PC-3 (cell line): ENCODE measurements around the gene PI4K2A. TPM values are rescaled to one million over a fixed set of nuclear protein-coding genes. Genes with fewer than 3 reads are reported as not detected.
"Not testable (repeated sequence)": the region's sequence is repeated elsewhere in the genome, so short reads cannot be mapped to it uniquely, and the experiment has no call there.

Source experiments
- ATAC-seq: fragments of 200-7000 bp; cut with Tn5 transposase; 2 replicates; pipeline ENCODE4 v1.9.1; 2020; ENCODE audit warnings: mild to moderate bottlenecking, moderate library complexity
- BruUV-seq: library from RNA; stranded (reverse); fragments of 400-500 nt; replicated peaks from 2 replicates; lab custom pipeline; 2021; lab: Mats Ljungman, UMichigan
- CTCF ChIA-PET: fragments of 300-600 bp; sonication (Branson Sonifier 250); formaldehyde crosslinking; loops from one replicate; lab custom pipeline; 2022; ENCODE audit warnings: antibody characterized with exemption; lab: Charles Lee
- POLR2A ChIA-PET: fragments of 300-600 bp; sonication (Branson Sonifier 250); formaldehyde crosslinking; loops from one replicate; lab custom pipeline; 2022; ENCODE audit warnings: antibody characterized with exemption; ENCODE audit not compliant: unreplicated experiment; lab: Charles Lee
- DNase-seq: peaks from one replicate; pipeline ENCODE4 v3.0.0-alpha.2; 2015
- H2AFZ ChIP-seq: fragments of 300-600 bp; sonication (generic); 2 replicates; pipeline ENCODE4 v1.6.0; 2016; ENCODE audit warnings: antibody characterized with exemption, low read length
- H3F3A ChIP-seq: fragments of 300-600 bp; sonication (generic); one replicate; pipeline ENCODE4 v1.6.0; 2017; ENCODE audit warnings: antibody characterized with exemption, low read length, control low read depth, mild to moderate bottlenecking; ENCODE audit not compliant: unreplicated experiment
- H3K27ac ChIP-seq: fragments of 300-600 bp; sonication (generic); 2 replicates; pipeline ENCODE4 v1.5.1; 2016; ENCODE audit warnings: mild to moderate bottlenecking, low read length
- H3K27me3 ChIP-seq: fragments of 300-600 bp; sonication (generic); 2 replicates; pipeline ENCODE4 v1.6.1; 2016; ENCODE audit warnings: low read length, mixed read lengths
- H3K36me3 ChIP-seq: fragments of 300-600 bp; sonication (generic); 2 replicates; pipeline ENCODE4 v1.6.1; 2016; ENCODE audit warnings: low read depth, mixed run types, low read length, mixed read lengths
- H3K4me1 ChIP-seq: fragments of 300-600 bp; sonication (generic); 2 replicates; pipeline ENCODE4 v1.5.1; 2016; ENCODE audit warnings: low read length; ENCODE audit not compliant: insufficient read depth
- H3K4me2 ChIP-seq: fragments of 300-600 bp; sonication (generic); 2 replicates; pipeline ENCODE4 v1.6.0; 2016; ENCODE audit warnings: low read length
- H3K4me3 ChIP-seq: fragments of 300-600 bp; sonication (generic); 2 replicates; pipeline ENCODE4 v1.5.1; 2016; ENCODE audit warnings: mild to moderate bottlenecking, low read length, mixed read lengths
- H3K79me2 ChIP-seq: fragments of 300-600 bp; sonication (generic); 2 replicates; pipeline ENCODE4 v1.6.1; 2017; ENCODE audit warnings: low read length, mixed read lengths
- H3K9ac ChIP-seq: fragments of 300-600 bp; sonication (generic); 2 replicates; pipeline ENCODE4 v1.6.0; 2016; ENCODE audit warnings: mild to moderate bottlenecking, low read length
- H3K9me2 ChIP-seq: fragments of 300-600 bp; sonication (generic); replicated peaks from 2 replicates; pipeline ENCODE4 v1.6.1; 2016; ENCODE audit warnings: mixed run types, low read length, mixed read lengths
- H3K9me3 ChIP-seq: fragments of 300-600 bp; sonication (generic); 2 replicates; pipeline ENCODE4 v1.6.1; 2016; ENCODE audit warnings: low read length, mixed read lengths
- H4K20me1 ChIP-seq: fragments of 300-600 bp; sonication (generic); 2 replicates; pipeline ENCODE4 v1.6.1; 2016; ENCODE audit warnings: low read length, mixed read lengths
- CTCF ChIP-seq: fragments of 300-600 bp; sonication (generic); conservative IDR thresholded peaks from 2 replicates; pipeline ENCODE4 v1.5.1; 2017; ENCODE audit warnings: antibody characterized with exemption, low read depth, mild to moderate bottlenecking, low read length
- EZH2 ChIP-seq: fragments of 300-600 bp; sonication (generic); IDR thresholded peaks from one replicate; pipeline ENCODE4 v1.6.1; 2017; ENCODE audit warnings: antibody characterized with exemption, mild to moderate bottlenecking, low read length; ENCODE audit not compliant: unreplicated experiment
- EZH2phosphoT487 ChIP-seq: fragments of 300-600 bp; sonication (generic); IDR thresholded peaks from 2 replicates; pipeline ENCODE4 v1.6.1; 2018; ENCODE audit warnings: mild to moderate bottlenecking, antibody characterized with exemption, low read length, borderline replicate concordance
- intact Hi-C: fragments of 100-400 bp; cut with micrococcal nuclease; formaldehyde crosslinking; loops from 2 replicates; pipeline ENCODE4 v1.9.0; 2023
- total RNA-seq: library from RNA; depleted of rRNA; stranded (reverse); fragments of >200 nt; gene quantifications from 2 replicates; pipeline ENCODE4 v1.2.3, GENCODE V29; 2014

Gene PI4K2A
- total RNA-seq, 1 experiment from 2014 or later: 19.4 TPM

- TSS peak; percentile 77 for BruUV-seq
- Histone ChIP-seq H3K27ac (no peak overlapping the region), H3F3A (no peaks in the 10 kb centered on the region), H3K4me3 (peak overlapping the region; percentile 93), H2AFZ (peak overlapping the region; percentile 53; the same call in 1 of the 2 replicates), H4K20me1 (0 out of 2 replicates have a peak, but pooled peaks cover 5% of the 10 kb centered on the region), H3K4me1 (peaks cover 12% of the 10 kb centered on the region), H3K4me2 (peak overlapping the region; percentile 88), H3K9me3 (no peaks in the 10 kb centered on the region), H3K9me2 (no peaks in the 10 kb centered on the region), H3K79me2 (peaks cover 48% of the 10 kb centered on the region), H3K27me3 (no peaks in the 10 kb centered on the region), H3K9ac (peak overlapping the region; percentile 76), H3K36me3 (peaks cover 12% of the 10 kb centered on the region; the same call in 1 of the 2 replicates)
- ChIA-PET CTCF (interaction anchor here (0.6 kb wide), 1 partner anchor 15 kb away, joined by 4 read pairs; no protein-coding TSS in a partner anchor), POLR2A (interaction anchor here (0.6 kb wide), 3 partner anchors 46 to 74 kb away, joined by 3 to 12 read pairs (median 4); partner anchors contain the start of gene AVPI1)
- TF ChIP-seq EZH2: no peak
- TF ChIP-seq EZH2phosphoT487: no peak
- no peak for TF ChIP-seq CTCF
- DNase-seq (no peak), ATAC-seq (peak; percentile 18)
- intact Hi-C loops: no loop called here
These were observed 669 bp downstream of the PI4K2A start for GRCh38 chr10:97640868-97641811.

- POLR2A ChIA-PET, H3K27me3 ChIP-seq, intact Hi-C loops, ATAC-seq, CTCF ChIA-PET, H2AFZ ChIP-seq, H4K20me1 ChIP-seq, H3K9ac ChIP-seq, BruUV-seq, H3F3A ChIP-seq, DNase-seq, H3K9me2 ChIP-seq, H3K9me3 ChIP-seq: not testable (repeated sequence)
- H3K4me1 ChIP-seq: peaks cover 20% of the 10 kb centered on the region
- peaks cover 12% of the 10 kb centered on the region for H3K36me3 ChIP-seq
- peaks cover 57% of the 10 kb centered on the region for H3K79me2 ChIP-seq
- peak overlapping the region; percentile 38 for H3K27ac ChIP-seq
- H3K4me3 ChIP-seq: peak overlapping the region; percentile 28; the same call in 1 of the 2 replicates
- peak overlapping the region; percentile 88 for H3K4me2 ChIP-seq
These were observed 2.1 kb downstream of the PI4K2A start for GRCh38 chr10:97642471-97643159.

- POLR2A ChIA-PET: no interaction called here
- CTCF ChIA-PET: no interaction called here
- BruUV-seq: TSS peak; percentile 7
These were observed 3.0 kb downstream of the PI4K2A start for GRCh38 chr10:97643441-97643985.

More at GRCh38 chr10:97643441-97643985, 3.0 kb downstream of the PI4K2A start:
- no peaks in the 10 kb centered on the region for H3K27me3 ChIP-seq
- H3K4me3 ChIP-seq: peak overlapping the region; percentile 28; the same call in 1 of the 2 replicates
- H3K9ac ChIP-seq: no peak overlapping the region
- no peak overlapping the region for H2AFZ ChIP-seq
- peak; percentile 1; the same call in 1 of the 2 replicates for ATAC-seq
- no peaks in the 10 kb centered on the region for H3K9me3 ChIP-seq
- H3K4me1 ChIP-seq: peaks cover 29% of the 10 kb centered on the region
- no peaks in the 10 kb centered on the region for H3F3A ChIP-seq
- no peaks in the 10 kb centered on the region for H3K9me2 ChIP-seq
- intact Hi-C loops: no loop called here
- H3K36me3 ChIP-seq: peaks cover 12% of the 10 kb centered on the region
- H3K79me2 ChIP-seq: peaks cover 61% of the 10 kb centered on the region
- peak overlapping the region; percentile 88 for H3K4me2 ChIP-seq
- H4K20me1 ChIP-seq: 0 out of 2 replicates have a peak, but pooled peaks cover 5% of the 10 kb centered on the region
- TF ChIP-seq CTCF (no peak), EZH2phosphoT487 (no peak), EZH2 (no peak)
- H3K27ac ChIP-seq: peak overlapping the region; percentile 38
- DNase-seq: peak; percentile 53
